Measurements from ENCODE around the gene C1S.

DNA sequence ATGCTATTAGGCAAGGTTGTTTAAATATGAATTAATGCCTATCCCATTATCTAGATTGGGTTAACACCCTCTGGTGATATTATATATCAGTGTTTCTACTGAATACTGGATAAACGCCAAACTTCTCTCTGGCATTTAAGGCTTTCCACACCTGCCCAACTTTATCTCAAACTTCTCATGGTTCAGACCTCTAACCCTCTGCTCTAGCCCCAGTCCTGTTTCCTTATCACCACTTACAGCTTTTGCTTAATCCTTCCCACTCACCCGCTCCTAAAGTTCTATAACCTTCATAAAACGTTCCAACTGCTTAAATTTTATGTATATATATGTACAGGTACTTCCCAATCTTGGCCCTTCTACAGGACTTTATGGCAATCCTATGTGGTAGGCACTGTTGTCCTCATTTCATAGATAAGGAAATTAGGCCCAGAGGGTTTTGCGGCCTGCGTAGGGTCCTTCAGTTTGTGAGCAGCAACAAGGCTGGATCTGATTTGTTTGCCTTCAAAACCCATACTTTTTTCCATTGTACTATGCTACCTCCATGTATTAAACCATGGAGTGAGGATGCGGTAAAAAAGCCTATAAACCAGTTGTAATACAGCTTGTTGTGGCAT lies 43.5 kb upstream of the C1S start:
- TF ChIP-seq, protein P1, sequence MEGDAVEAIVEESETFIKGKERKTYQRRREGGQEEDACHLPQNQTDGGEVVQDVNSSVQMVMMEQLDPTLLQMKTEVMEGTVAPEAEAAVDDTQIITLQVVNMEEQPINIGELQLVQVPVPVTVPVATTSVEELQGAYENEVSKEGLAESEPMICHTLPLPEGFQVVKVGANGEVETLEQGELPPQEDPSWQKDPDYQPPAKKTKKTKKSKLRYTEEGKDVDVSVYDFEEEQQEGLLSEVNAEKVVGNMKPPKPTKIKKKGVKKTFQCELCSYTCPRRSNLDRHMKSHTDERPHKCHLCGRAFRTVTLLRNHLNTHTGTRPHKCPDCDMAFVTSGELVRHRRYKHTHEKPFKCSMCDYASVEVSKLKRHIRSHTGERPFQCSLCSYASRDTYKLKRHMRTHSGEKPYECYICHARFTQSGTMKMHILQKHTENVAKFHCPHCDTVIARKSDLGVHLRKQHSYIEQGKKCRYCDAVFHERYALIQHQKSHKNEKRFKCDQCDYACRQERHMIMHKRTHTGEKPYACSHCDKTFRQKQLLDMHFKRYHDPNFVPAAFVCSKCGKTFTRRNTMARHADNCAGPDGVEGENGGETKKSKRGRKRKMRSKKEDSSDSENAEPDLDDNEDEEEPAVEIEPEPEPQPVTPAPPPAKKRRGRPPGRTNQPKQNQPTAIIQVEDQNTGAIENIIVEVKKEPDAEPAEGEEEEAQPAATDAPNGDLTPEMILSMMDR (IDR thresholded peaks at IDR 0.05): no peak
- no peak for TF ChIP-seq POLR2A (IDR thresholded peaks at IDR 0.05)

Data from lower leg skin (tissue), 3 donors.